SK-N-SH (cell line): ENCODE results near the gene SLC6A11.

Experiments
- CTCF ChIP-seq: fragments of 200-600 bp; sonication (generic); IDR thresholded peaks from 2 replicates; pipeline ENCODE4 v1.6.1; 2017; ENCODE audit warnings: antibody characterized with exemption, mild to moderate bottlenecking, moderate library complexity
- MAX ChIP-seq: IDR thresholded peaks from 2 replicates; pipeline ENCODE4 v1.4.0; 2012; ENCODE audit warnings: low read depth
- NRF1 ChIP-seq: IDR thresholded peaks from 2 replicates; pipeline ENCODE4 v1.6.1; 2012; ENCODE audit warnings: low read depth, mild to moderate bottlenecking, low read length
- POLR2AphosphoS5 ChIP-seq: IDR thresholded peaks from 2 replicates; pipeline ENCODE4 v1.6.1; 2012; ENCODE audit warnings: low read depth, low read length
- SIN3A ChIP-seq: IDR thresholded peaks from 2 replicates; pipeline ENCODE4 v1.6.1; 2012; ENCODE audit warnings: low read depth, mild to moderate bottlenecking, low read length, moderate library complexity, borderline replicate concordance
- TAF1 ChIP-seq: IDR thresholded peaks from 2 replicates; pipeline ENCODE4 v1.6.1; 2012; ENCODE audit warnings: low read depth, mild to moderate bottlenecking, low read length, moderate library complexity, borderline replicate concordance

- TF ChIP-seq TAF1: no peak
- TF ChIP-seq NRF1: no peak
- TF ChIP-seq POLR2AphosphoS5: no peak
- no peak for TF ChIP-seq MAX
- no peak for TF ChIP-seq CTCF
- TF ChIP-seq SIN3A: no peak
Observed at GRCh38 chr3:10887015-10887414, 71.0 kb downstream of the SLC6A11 start.
